Loucy (cell line): ENCODE data around the gene GABRA4.

Experiments used
- H2AFZ ChIP-seq: fragments of 200-600 bp; sonication (generic); 2 replicates; pipeline ENCODE4 v1.6.0; 2016; ENCODE audit warnings: antibody characterized with exemption, mild to moderate bottlenecking, low read length, moderate library complexity
- H3F3A ChIP-seq: fragments of 200-600 bp; 2 replicates; pipeline ENCODE4 v1.6.0; 2016; ENCODE audit warnings: antibody characterized with exemption, low read depth, mild to moderate bottlenecking
- H3K27me3 ChIP-seq: fragments of 200-600 bp; sonication (generic); 2 replicates; pipeline ENCODE4 v1.6.1; 2014; ENCODE audit warnings: low read length, mild to moderate bottlenecking; ENCODE audit not compliant: insufficient read depth, poor library complexity, severe bottlenecking
- H3K36me3 ChIP-seq: fragments of 200-600 bp; sonication (generic); 2 replicates; pipeline ENCODE4 v1.6.1; 2016; ENCODE audit warnings: low read length; ENCODE audit not compliant: insufficient read depth
- H3K4me1 ChIP-seq: fragments of 200-600 bp; sonication (generic); 2 replicates; pipeline ENCODE4 v1.5.1; 2014; ENCODE audit warnings: low read length, mild to moderate bottlenecking; ENCODE audit not compliant: insufficient read depth, poor library complexity, severe bottlenecking
- H3K4me2 ChIP-seq: fragments of 200-600 bp; sonication (generic); 2 replicates; pipeline ENCODE4 v1.6.0; 2014; ENCODE audit warnings: antibody characterized with exemption, low read length, low read depth, mild to moderate bottlenecking; ENCODE audit not compliant: poor library complexity, severe bottlenecking
- H3K4me3 ChIP-seq: fragments of 200-600 bp; sonication (generic); 2 replicates; pipeline ENCODE4 v1.5.1; 2014; ENCODE audit warnings: low read length, mild to moderate bottlenecking, mixed read lengths; ENCODE audit not compliant: poor library complexity, severe bottlenecking
- H3K79me2 ChIP-seq: fragments of 200-600 bp; sonication (generic); 2 replicates; pipeline ENCODE4 v1.6.1; 2014; ENCODE audit warnings: low read length; ENCODE audit not compliant: insufficient read depth
- H3K9ac ChIP-seq: fragments of 200-600 bp; sonication (generic); 2 replicates; pipeline ENCODE4 v1.6.0; 2014; ENCODE audit warnings: mild to moderate bottlenecking, low read depth, low read length, moderate library complexity; ENCODE audit not compliant: poor library complexity, severe bottlenecking
- H3K9me2 ChIP-seq: fragments of 200-600 bp; sonication (generic); replicated peaks from 2 replicates; pipeline ENCODE4 v1.6.1; 2016; ENCODE audit warnings: low read depth, low read length, mixed read lengths
- H3K9me3 ChIP-seq: fragments of 200-600 bp; sonication (generic); 2 replicates; pipeline ENCODE4 v1.6.1; 2014; ENCODE audit warnings: mild to moderate bottlenecking, antibody characterized with exemption, low read length, low read depth; ENCODE audit not compliant: insufficient read depth
- H4K20me1 ChIP-seq: fragments of 200-600 bp; sonication (generic); 2 replicates; pipeline ENCODE4 v1.6.0; 2014; ENCODE audit warnings: antibody characterized with exemption, low read length, mild to moderate bottlenecking; ENCODE audit not compliant: insufficient read depth, poor library complexity, severe bottlenecking
- EZH2phosphoT487 ChIP-seq: fragments of 200-600 bp; IDR thresholded peaks from 2 replicates; pipeline ENCODE4 v1.6.1; 2018; ENCODE audit warnings: antibody characterized with exemption, mild to moderate bottlenecking, moderate library complexity, borderline replicate concordance
- TF ChIP-seq, protein P1 (sequence below): fragments of 200-600 bp; sonication (generic); conservative IDR thresholded peaks from 2 replicates; pipeline ENCODE4 v1.5.1; 2014; ENCODE audit warnings: mild to moderate bottlenecking, antibody characterized with exemption, low read length

The GABRA4 gene

DNA sequence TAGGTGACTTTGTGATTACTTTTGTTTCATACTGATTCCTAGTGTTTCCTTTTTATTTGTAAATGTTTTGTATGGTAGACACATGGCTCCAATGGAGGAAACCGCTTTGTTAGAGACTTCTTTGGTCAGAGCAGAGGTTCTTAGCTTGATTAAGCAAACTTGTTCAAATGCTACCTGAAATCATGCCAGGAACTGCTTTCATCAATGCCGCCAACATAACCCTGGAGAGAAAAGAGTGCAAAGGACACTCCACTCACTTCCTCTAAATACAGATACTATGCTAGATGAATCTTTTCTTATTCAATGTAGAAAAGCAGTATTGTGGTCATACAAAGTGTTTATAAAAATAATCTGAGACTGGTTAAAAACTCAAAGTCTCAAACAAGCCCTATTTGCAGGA lies 58.7 kb downstream of the GABRA4 start:
- Histone ChIP-seq H3K79me2 (no peaks in the 10 kb centered on the region), H3K9me3 (no peaks in the 10 kb centered on the region), H2AFZ (no peak overlapping the region), H3K36me3 (no peaks in the 10 kb centered on the region), H3K4me1 (no peaks in the 10 kb centered on the region), H3K27me3 (peaks cover 2% of the 10 kb centered on the region), H3K4me3 (no peak overlapping the region), H3K9me2 (no peaks in the 10 kb centered on the region), H3K9ac (no peak overlapping the region), H3F3A (no peaks in the 10 kb centered on the region), H4K20me1 (no peaks in the 10 kb centered on the region), H3K4me2 (no peak overlapping the region)
- TF ChIP-seq, protein P1, sequence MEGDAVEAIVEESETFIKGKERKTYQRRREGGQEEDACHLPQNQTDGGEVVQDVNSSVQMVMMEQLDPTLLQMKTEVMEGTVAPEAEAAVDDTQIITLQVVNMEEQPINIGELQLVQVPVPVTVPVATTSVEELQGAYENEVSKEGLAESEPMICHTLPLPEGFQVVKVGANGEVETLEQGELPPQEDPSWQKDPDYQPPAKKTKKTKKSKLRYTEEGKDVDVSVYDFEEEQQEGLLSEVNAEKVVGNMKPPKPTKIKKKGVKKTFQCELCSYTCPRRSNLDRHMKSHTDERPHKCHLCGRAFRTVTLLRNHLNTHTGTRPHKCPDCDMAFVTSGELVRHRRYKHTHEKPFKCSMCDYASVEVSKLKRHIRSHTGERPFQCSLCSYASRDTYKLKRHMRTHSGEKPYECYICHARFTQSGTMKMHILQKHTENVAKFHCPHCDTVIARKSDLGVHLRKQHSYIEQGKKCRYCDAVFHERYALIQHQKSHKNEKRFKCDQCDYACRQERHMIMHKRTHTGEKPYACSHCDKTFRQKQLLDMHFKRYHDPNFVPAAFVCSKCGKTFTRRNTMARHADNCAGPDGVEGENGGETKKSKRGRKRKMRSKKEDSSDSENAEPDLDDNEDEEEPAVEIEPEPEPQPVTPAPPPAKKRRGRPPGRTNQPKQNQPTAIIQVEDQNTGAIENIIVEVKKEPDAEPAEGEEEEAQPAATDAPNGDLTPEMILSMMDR: no peak
- TF ChIP-seq EZH2phosphoT487: no peak

DNA sequence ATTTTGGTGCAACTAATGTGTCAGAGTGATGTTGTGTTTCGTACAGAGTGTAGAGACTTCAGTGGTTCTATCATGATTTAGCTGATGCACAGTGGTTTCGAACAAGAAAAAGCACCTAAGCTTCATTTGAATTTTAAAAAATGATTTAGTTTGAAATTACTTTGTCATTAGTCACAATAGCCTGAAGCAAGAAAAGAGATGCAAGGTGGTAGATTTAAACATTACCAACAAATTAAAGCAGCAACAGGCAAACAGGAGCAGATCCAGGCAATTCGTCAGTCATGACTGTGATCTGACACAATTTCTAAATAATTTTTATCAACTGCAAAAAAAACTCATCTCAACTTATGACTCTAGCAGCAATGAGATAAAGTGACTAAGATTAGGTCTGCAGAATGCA lies 59.7 kb downstream of the GABRA4 start:
- no peaks in the 10 kb centered on the region for H3K9me3 ChIP-seq
- H4K20me1 ChIP-seq: no peaks in the 10 kb centered on the region
- H3K4me3 ChIP-seq: no peak overlapping the region
- H3F3A ChIP-seq: no peaks in the 10 kb centered on the region
- H3K27me3 ChIP-seq: peaks cover 5% of the 10 kb centered on the region
- TF ChIP-seq EZH2phosphoT487: no peak
- TF ChIP-seq, protein P1: no peak
- H3K36me3 ChIP-seq: no peaks in the 10 kb centered on the region
- no peak overlapping the region for H2AFZ ChIP-seq
- H3K4me1 ChIP-seq: no peaks in the 10 kb centered on the region
- H3K9me2 ChIP-seq: no peaks in the 10 kb centered on the region
- H3K9ac ChIP-seq: no peak overlapping the region
- H3K79me2 ChIP-seq: no peaks in the 10 kb centered on the region
- H3K4me2 ChIP-seq: no peak overlapping the region

DNA sequence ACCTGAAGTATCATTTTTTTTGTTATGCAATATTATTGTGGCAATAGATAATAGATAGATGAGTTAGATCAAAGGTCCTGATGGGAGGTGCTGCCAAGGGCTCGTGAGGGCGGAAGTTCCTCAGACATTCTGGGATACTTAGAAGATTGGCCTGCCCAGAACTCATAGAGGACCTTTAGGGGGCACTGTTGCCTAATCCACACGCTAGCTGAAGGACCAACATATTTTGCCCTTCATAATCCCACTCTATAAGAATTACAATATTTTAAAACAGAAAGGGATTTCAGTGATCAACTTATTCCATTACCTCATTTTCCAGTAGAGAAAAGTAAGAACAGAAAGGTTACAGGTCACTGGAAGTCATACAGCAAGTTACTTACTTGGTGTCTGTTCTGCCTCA lies 61.4 kb downstream of the GABRA4 start:
- TF ChIP-seq EZH2phosphoT487: no peak
- TF ChIP-seq, protein P1: peak; percentile 76
- no peaks in the 10 kb centered on the region for H3K9me3 ChIP-seq
- no peak overlapping the region for H3K9ac ChIP-seq
- H3K4me2 ChIP-seq: no peak overlapping the region
- H3K4me1 ChIP-seq: no peaks in the 10 kb centered on the region
- H3F3A ChIP-seq: no peaks in the 10 kb centered on the region
- no peak overlapping the region for H2AFZ ChIP-seq
- no peaks in the 10 kb centered on the region for H3K36me3 ChIP-seq
- H4K20me1 ChIP-seq: no peaks in the 10 kb centered on the region
- no peaks in the 10 kb centered on the region for H3K9me2 ChIP-seq
- H3K27me3 ChIP-seq: peaks cover 8% of the 10 kb centered on the region
- no peaks in the 10 kb centered on the region for H3K79me2 ChIP-seq
- no peak overlapping the region for H3K4me3 ChIP-seq
